Measurements from ENCODE around the gene CISD2. TPM values are rescaled to one million over a fixed set of nuclear protein-coding genes. Genes with fewer than 3 reads are reported as not detected.
"Not testable (repeated sequence)": the region's sequence is repeated elsewhere in the genome, so short reads cannot be mapped to it uniquely, and the experiment has no call there.

CISD2 gene
- total RNA-seq, 1 donor from 2014 or later = 15.8 TPM

DNA sequence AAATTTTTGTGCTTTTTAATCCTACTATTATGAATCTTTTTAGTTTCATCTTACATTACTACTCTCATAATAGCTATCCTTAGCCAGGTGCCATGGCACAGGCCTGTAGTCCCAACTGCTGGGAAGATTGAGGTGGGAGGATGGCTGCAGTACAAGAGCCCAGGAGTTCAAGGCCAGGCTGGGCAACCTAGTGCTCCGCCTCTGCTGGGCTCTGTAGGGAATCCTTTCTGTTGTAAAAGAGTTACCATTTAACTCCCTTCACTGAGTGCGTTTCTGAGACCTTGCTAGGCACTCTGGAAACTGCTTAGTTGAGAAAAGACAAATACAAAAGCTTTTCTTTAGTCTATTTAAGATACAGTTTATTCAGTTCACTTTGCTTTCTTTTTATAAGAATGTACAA, 19.8 kb downstream of the CISD2 start:
- DNase-seq (ENCODE audit: low spot score); intact Hi-C loops (cut with DNase I): not testable (repeated sequence)

DNA sequence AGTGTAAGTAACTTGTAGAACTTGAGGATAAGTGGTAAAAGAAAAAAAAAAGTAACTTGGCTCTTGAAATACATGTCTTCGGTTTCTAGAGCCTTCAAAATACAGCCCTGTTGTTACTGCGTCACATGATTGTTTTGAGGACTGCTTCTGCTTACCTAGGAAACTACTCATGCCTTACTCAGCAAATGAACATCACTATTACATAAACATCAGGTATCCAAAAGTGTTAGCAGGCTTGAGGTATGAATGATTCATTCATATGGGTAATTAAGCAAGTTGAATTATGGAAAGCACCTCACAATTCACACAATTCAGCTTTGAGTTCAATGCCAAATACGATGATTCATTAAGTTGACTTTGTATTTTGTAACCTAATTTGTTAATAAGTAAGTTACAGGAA, 21.1 kb downstream of the CISD2 start:
- DNase-seq (ENCODE audit: low spot score); intact Hi-C loops (cut with DNase I): not testable (repeated sequence)

DNA sequence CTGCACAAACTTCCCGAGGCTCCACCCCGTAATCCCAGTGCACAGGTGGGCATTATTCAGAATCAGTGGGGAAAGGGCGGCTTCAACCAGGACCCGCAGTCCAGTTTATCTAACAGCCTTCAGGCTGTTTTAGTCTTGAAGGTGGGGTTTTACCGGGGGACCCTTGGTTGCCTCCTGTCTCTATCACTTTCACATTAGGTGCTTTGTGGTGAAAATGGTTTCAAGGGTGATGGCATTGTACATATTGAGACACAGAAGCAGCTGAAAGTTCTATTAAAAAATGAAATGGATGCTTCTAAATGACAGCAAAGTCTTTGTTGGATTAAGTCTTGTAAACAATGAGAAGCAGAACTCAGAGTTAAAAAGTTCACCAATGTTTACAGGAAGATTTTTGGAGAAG, 27.8 kb downstream of the CISD2 start:
- intact Hi-C loops (cut with DNase I); DNase-seq (ENCODE audit: low spot score): not testable (repeated sequence)

DNA sequence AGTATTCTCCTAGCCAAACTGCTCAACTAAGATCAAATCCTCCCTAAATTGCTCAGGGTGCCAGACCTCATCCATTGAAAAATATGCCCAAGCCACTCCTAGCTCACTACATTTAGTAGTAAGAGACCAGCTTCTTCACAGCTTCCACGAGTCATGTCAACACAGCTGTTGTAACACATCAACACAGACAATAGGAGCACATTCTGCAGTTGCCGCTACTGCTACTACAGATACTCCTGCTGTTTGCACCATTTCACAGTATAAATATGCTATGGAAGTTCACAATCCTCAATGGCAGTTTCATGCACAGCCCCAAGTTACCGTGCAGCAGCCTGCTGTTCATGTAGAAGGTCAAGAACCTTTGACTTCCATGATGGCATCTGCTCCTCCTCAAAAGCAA, 28.8 kb downstream of the CISD2 start:
- intact Hi-C loops (cut with DNase I); DNase-seq (ENCODE audit: low spot score): not testable (repeated sequence)

DNA sequence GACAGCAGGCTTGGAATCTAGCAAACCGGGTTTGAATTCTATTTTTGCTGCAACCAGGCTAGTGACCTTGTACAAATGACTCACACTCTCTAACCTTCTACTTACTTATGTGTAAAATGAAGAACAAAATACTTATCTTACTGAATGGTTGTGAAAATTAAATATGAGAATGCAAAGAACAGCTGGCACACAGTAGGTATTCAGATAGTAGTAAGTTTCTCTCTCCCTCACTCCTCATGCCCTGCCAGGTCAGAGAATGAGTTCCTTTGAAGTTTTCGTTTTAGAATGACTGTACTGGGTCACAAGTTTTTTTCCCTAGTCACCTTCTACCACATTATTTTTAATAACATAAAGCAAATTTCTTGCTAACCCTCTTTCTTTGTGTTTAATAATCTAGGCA, 33.0 kb downstream of the CISD2 start:
- no peak for DNase-seq (ENCODE audit: low spot score)
- intact Hi-C loops (cut with DNase I) = no loop called here

DNA sequence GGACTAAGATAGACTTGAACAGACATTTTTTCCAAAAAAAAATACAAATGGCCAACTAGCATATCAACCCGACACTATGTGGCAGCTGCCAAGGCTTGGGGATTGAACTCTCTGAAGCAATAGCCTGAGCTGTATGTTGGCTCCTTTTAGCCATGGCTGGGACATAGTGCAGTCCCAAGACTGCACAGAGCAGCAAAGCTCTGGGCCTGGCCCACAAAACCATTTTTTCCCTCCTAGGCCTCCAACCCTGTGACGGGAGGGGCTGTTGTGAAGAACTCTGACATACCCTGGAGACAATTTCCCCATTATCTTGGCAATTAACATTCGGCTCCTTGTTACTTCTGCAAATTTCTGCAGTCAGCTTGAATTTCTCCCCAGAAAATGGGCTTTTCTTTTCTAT, 50.1 kb downstream of the CISD2 start:
- intact Hi-C loops (cut with DNase I) = no loop called here

DNA sequence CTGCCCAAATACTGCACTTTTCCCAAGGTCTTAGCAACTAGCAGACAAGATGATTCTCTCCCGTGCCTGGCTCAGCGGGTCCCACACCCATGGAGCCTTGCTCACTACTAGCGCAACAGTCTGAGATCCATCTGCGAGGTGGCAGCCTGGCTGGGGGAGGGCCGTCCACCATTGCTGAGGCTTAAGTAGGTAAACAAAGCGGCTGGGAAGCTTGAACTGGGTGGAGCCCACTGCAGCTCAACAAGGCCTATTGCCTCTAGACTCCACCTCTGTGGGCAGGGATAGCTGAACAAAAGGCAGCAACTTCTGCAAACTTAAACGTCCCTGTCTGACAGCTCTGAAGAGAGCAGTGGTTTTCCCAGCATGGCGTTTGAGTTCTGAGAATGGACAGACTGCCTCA, 50.9 kb downstream of the CISD2 start:
- intact Hi-C loops (cut with DNase I); DNase-seq (ENCODE audit: low spot score): not testable (repeated sequence)

More for the DNA sequence above, 50.1 kb downstream of the CISD2 start:
- no peak for DNase-seq (ENCODE audit: low spot score)

DNA sequence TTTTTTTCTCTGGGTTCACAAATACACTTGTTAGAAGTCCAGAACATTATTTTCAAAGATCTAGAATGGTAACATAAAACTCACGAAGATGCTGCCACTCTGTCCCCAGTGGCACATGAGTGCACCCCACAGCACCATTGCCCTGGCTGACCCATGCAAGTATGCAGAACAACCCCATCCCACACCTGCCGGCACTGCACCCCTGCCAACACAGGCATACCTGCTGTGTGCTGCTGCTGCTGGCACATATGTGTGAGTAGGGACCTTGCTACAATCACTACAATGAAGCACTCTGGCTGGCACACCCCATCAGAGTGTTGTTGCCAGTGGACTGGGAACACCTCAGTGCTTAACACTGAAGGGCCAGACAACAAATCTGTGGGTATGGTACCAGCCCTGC, 66.9 kb downstream of the CISD2 start:
- no peak for DNase-seq (ENCODE audit: low spot score)
- intact Hi-C loops (cut with DNase I) = no loop called here

DNA sequence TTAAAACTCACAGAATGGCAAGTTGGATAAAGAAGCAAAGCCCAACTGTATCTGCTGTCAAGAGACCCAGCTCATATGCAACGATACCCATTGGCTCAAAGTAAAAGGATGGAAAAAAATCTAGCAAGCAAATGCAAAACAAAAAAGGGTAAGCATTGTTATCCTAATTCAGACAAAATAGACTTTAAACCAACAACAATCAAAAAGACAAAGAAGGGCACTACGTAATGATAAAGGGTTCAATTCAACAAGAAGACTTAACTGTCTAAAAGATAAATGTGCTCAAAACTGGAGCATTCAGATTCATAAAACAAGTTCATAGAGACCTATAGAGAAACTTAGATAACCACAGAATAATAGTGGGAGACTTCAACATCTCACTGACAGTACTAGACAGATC, 69.3 kb downstream of the CISD2 start:
- DNase-seq (ENCODE audit: low spot score); intact Hi-C loops (cut with DNase I): not testable (repeated sequence)

Other genes with a start within 250 kb of the CISD2 start
- gene MANBA, start 108.0 kb upstream of the CISD2 start, total RNA-seq = 29.8 TPM
- gene UBE2D3, start 41.4 kb upstream of the CISD2 start, total RNA-seq = 239 TPM
- gene SLC9B1, start 150.7 kb downstream of the CISD2 start, total RNA-seq = 0.86 TPM
- 6.4 TPM for gene SLC9B2, start 207.8 kb downstream of the CISD2 start, total RNA-seq
- 21.7 TPM for gene BDH2, start 230.8 kb downstream of the CISD2 start, total RNA-seq

Data from cardiac septum (tissue), 1 donor.